Ovary (tissue), 9 donors: Measurements from ENCODE around the gene RBM33. TPM values are rescaled to one million over a fixed set of nuclear protein-coding genes. Genes with fewer than 3 reads are reported as not detected.

Experiments
- DNase-seq, 5 donors: peaks; one replicate each; pipeline ENCODE4 v3.0.0-alpha.2; 2019 to 2020
- H3K27ac ChIP-seq, 2 donors: fragments of 200-600 bp; one replicate each; pipeline versions ENCODE4 v1.5.1 to v1.8.0; 2019 to 2022
- H3K27me3 ChIP-seq: fragments of 200-600 bp; one replicate; pipeline ENCODE4 v1.8.0; 2022
- H3K36me3 ChIP-seq: fragments of 200-600 bp; sonication (generic); one replicate; pipeline ENCODE4 v1.5.1; 2019
- H3K4me1 ChIP-seq: one replicate; pipeline ENCODE4 v1.8.1; 2013; ENCODE audit warnings: mild to moderate bottlenecking, moderate library complexity; ENCODE audit not compliant: insufficient read depth
- H3K4me3 ChIP-seq: fragments of 200-600 bp; sonication (generic); one replicate; pipeline ENCODE4 v1.5.1; 2017
- H3K9me3 ChIP-seq, 2 donors: fragments of 200-600 bp in 1 of 2; sonication (generic) in 1 of 2; one replicate each; pipeline versions ENCODE4 v1.5.1 to v1.8.1; 2013 to 2019; ENCODE audit warnings: mild to moderate bottlenecking in 1 of 2, moderate library complexity in 1 of 2
- CTCF ChIP-seq, 3 donors: fragments of 450-650 bp in 2 of 3; fragments of 200-600 bp in 1 of 3; IDR thresholded peaks; one replicate each; pipeline versions ENCODE4 v1.5.1 to v1.8.0; 2016 to 2022; ENCODE audit warnings: antibody characterized with exemption in 3 of 3, mild to moderate bottlenecking in 1 of 3
- EP300 ChIP-seq: sonication (generic); formaldehyde crosslinking; IDR thresholded peaks from one replicate; pipeline ENCODE4 v1.6.1; 2017; ENCODE audit warnings: antibody characterized with exemption
- POLR2A ChIP-seq: fragments of 450-650 bp; IDR thresholded peaks from one replicate; pipeline ENCODE4 v1.6.1; 2017; ENCODE audit warnings: antibody characterized with exemption, mild to moderate bottlenecking, moderate library complexity
- WGBS, 3 donors: extraction: QIAGEN DNeasy Blood & Tissue Kit in 1 of 3; methylation state at CpG; one replicate each; pipeline versions ENCODE4 v1.1.5 to v1.1.7; 2013 to 2017; 5-methylcytosine and 5-hydroxymethylcytosine counted together
- intact Hi-C, 4 donors: fragments of 100-400 bp; cut with DNase I; formaldehyde crosslinking; loops; one replicate each; pipeline versions ENCODE4 v1.11.0 to v1.15.1; 2022 to 2023
- polyA plus RNA-seq, 2 donors: library from polyadenylated mRNA; stranded (reverse); fragments of 200-250 nt in 1 of 2; fragments of 350-450 nt in 1 of 2; fragmentation: Illumina TruSeq in 1 of 2; extraction: RNeasy Lipid Tissue Mini Kit (QIAGEN cat#74804) in 1 of 2; gene quantifications; one replicate each; pipeline ENCODE4 v1.2.3, GENCODE V29; 2013 to 2014
- total RNA-seq, 7 donors: library from RNA; depleted of rRNA in 2 of 7; stranded (reverse); fragments of >200 nt in 2 of 7; fragmentation: NEBNext Ultra II Directional in 3 of 7; extraction: Animal tissue kit (Norgen Biotek cat#: 25700) in 3 of 7; gene quantifications; one replicate each; pipeline versions ENCODE4 v1.1.0 to v1.2.4, GENCODE V29; 2016 to 2023
- donor health status: DM: no; HTN: no; CAD: no; lungs with moderate emphysema.
- donor health status: DM: no; HTN: no; CAD: no.
- donor health status: Bipolar disorder and iron deficiency.
- donor health status: DM: yes; HTN: yes; CAD: no.
- donor health status: DM: no; HTN: no; CAD: no.
- donor health status: DM: yes; HTN: yes; CAD: no.

The RBM33 gene
- total and polyA plus RNA-seq, 9 donors: 19.8 to 62.0 (median 49.3) TPM

- intact Hi-C loops: loop anchor here in 2 of 4 donors (10.0 kb wide), 2 partner anchors 971 to 1031 kb away; no protein-coding TSS in a partner anchor
- Histone ChIP-seq H3K9me3 (no peaks in the 10 kb centered on the region), H3K4me1 (no peaks in the 10 kb centered on the region), H3K4me3 (no peak overlapping the region), H3K36me3 (no peaks in the 10 kb centered on the region), H3K27me3 (no peaks in the 10 kb centered on the region), H3K27ac (no peak overlapping the region)
- no peak for DNase-seq
- no peak for TF ChIP-seq EP300
- 62 to 82% (median 70%) methylated on average over 4 of the region's 4 CpGs for WGBS, 3 donors
Observed at GRCh38 chr7:155793720-155794119, 149.3 kb downstream of the RBM33 start.

- no peaks in the 10 kb centered on the region for H3K27me3 ChIP-seq
- H3K9me3 ChIP-seq: no peaks in the 10 kb centered on the region
- no peak for DNase-seq
- intact Hi-C loops: loop anchor here in 2 of 4 donors (10.0 kb wide), 2 partner anchors 971 to 1031 kb away; no protein-coding TSS in a partner anchor
- 76 to 82% (median 78%) methylated on average over 9 of the region's 9 CpGs for WGBS, 3 donors
- H3K4me3 ChIP-seq: no peak overlapping the region
- no peak overlapping the region for H3K27ac ChIP-seq
- no peaks in the 10 kb centered on the region for H3K4me1 ChIP-seq
- no peaks in the 10 kb centered on the region for H3K36me3 ChIP-seq
- no peak for TF ChIP-seq CTCF (IDR thresholded peaks at IDR 0.05)
- TF ChIP-seq POLR2A: no peak
- TF ChIP-seq EP300: no peak
Observed at GRCh38 chr7:155794196-155794595, 149.7 kb downstream of the RBM33 start.

- TF ChIP-seq POLR2A: no peak
- TF ChIP-seq CTCF (IDR thresholded peaks at IDR 0.05): no peak
- Histone ChIP-seq H3K27ac (no peak overlapping the region), H3K27me3 (no peaks in the 10 kb centered on the region), H3K36me3 (no peaks in the 10 kb centered on the region), H3K4me1 (no peaks in the 10 kb centered on the region), H3K9me3 (no peaks in the 10 kb centered on the region), H3K4me3 (no peak overlapping the region)
- intact Hi-C loops: loop anchor here in 2 of 4 donors (10.0 kb wide), 2 partner anchors 969 to 1029 kb away; no protein-coding TSS in a partner anchor
- no peak for DNase-seq
- WGBS, 3 donors: 81 to 88% (median 87%) methylated on average over 7 of the region's 7 CpGs
Observed at GRCh38 chr7:155795401-155795800, 150.9 kb downstream of the RBM33 start.

- 69 to 80% (median 73%) methylated on average over 8 of the region's 8 CpGs for WGBS, 3 donors
- Histone ChIP-seq H3K36me3 (no peaks in the 10 kb centered on the region), H3K27ac (no peak overlapping the region), H3K4me1 (no peaks in the 10 kb centered on the region), H3K27me3 (no peaks in the 10 kb centered on the region), H3K9me3 (no peaks in the 10 kb centered on the region), H3K4me3 (no peak overlapping the region)
- intact Hi-C loops: loop anchor here in 2 of 4 donors (10.0 kb wide), 2 partner anchors 969 to 1029 kb away; no protein-coding TSS in a partner anchor
- TF ChIP-seq CTCF (IDR thresholded peaks at IDR 0.05) (no peak), EP300 (no peak), POLR2A (no peak)
- no peak for DNase-seq
Observed at GRCh38 chr7:155795951-155796350, 151.5 kb downstream of the RBM33 start.

- Histone ChIP-seq H3K9me3 (no peaks in the 10 kb centered on the region), H3K36me3 (no peaks in the 10 kb centered on the region), H3K27ac (no peak overlapping the region), H3K4me3 (no peak overlapping the region), H3K27me3 (no peaks in the 10 kb centered on the region), H3K4me1 (no peaks in the 10 kb centered on the region)
- TF ChIP-seq EP300 (no peak), POLR2A (no peak), CTCF (IDR thresholded peaks at IDR 0.05) (peak; percentile 23 to 56 (median 40))
- peak in 4 of 5 donors; percentile 42 to 71 (median 56) for DNase-seq
- intact Hi-C loops: loop anchor here in 2 of 4 donors (10.0 kb wide), 2 partner anchors 968 to 1028 kb away; no protein-coding TSS in a partner anchor
- 18 to 31% (median 27%) methylated on average over 45 to 60 of the region's 60 CpGs for WGBS, 3 donors
Observed at GRCh38 chr7:155796381-155797261, 152.2 kb downstream of the RBM33 start.
